ENCODE data around the gene FAM83G. TPM values are rescaled to one million over a fixed set of nuclear protein-coding genes. Genes with fewer than 3 reads are reported as not detected.

FAM83G gene
- total RNA-seq, 2 experiments from 2014 or later = 2.9 to 3.0 TPM

GRCh38 chr17:18986541-18987229 is 17.9 kb downstream of the FAM83G start:
- H3K4me1 ChIP-seq (ENCODE audit: insufficient read depth, low read length) = peaks cover 3% of the 10 kb centered on the region
- H3K36me3 ChIP-seq (ENCODE audit: insufficient read depth, low read length) = peaks cover 18% of the 10 kb centered on the region
- H3K36me3 Mint-ChIP-seq (ENCODE audit: low read depth) = peaks cover 16% of the 10 kb centered on the region
- POLR2A ChIA-PET = no interaction called here
- no peak for DNase-seq
- intact Hi-C loops (cut with DNase I, micrococcal nuclease) = no loop called here
- ATAC-seq (ENCODE audit: poor library complexity) = no peak
- no peak for TF ChIP-seq CTCF (IDR thresholded peaks at IDR 0.05)
- no peak overlapping the region for H3K27ac Mint-ChIP-seq
- no peaks in the 10 kb centered on the region for H3K9me3 ChIP-seq (ENCODE audit: control insufficient read depth in 1 of 2, insufficient read depth in 1 of 2, low read length in 2 of 2)
- CTCF ChIA-PET = no interaction called here
- no peak overlapping the region for H3K4me3 ChIP-seq (ENCODE audit: low read length)
- no peaks in the 10 kb centered on the region for H3K27me3 Mint-ChIP-seq
- H3K9me3 Mint-ChIP-seq = no peaks in the 10 kb centered on the region
- H3K4me3 Mint-ChIP-seq = no peak overlapping the region
- no peaks in the 10 kb centered on the region for H3K4me1 Mint-ChIP-seq (ENCODE audit: low read depth)
- H3K27me3 ChIP-seq (ENCODE audit: control insufficient read depth in 1 of 2, insufficient read depth in 2 of 2, low read length in 2 of 2) = no peaks in the 10 kb centered on the region
- no peak overlapping the region for H3K27ac ChIP-seq (ENCODE audit: low read depth in 1 of 2, low read length in 2 of 2)

DNA sequence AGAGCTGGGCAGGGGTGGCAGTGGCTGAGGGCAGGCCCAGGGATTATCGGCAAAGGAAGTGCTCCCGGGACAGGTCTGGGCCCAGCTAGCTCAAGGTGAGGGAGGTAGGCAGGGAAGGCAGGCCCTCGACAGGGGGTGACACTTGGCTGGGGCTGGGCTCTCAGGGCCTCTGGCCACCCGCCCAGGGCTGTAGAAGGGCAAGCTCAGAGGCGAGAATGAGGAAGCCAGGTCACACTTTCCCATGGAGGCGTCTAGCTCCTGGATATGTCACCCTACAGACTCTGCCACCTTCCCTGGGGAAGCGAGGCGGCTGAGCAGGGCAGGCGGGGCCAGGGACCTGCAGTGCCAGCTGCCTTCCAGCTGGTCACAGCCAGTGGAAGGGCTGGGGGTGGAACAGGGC is 19.1 kb downstream of the FAM83G start:
- peaks cover 16% of the 10 kb centered on the region for H3K36me3 Mint-ChIP-seq (ENCODE audit: low read depth)
- no peaks in the 10 kb centered on the region for H3K9me3 Mint-ChIP-seq
- intact Hi-C loops (cut with DNase I, micrococcal nuclease) = no loop called here
- H3K4me3 Mint-ChIP-seq = no peak overlapping the region
- no peak overlapping the region for H3K27ac Mint-ChIP-seq
- no peaks in the 10 kb centered on the region for H3K9me3 ChIP-seq (ENCODE audit: control insufficient read depth in 1 of 2, insufficient read depth in 1 of 2, low read length in 2 of 2)
- ChIA-PET POLR2A (no interaction called here), CTCF (interaction anchor here (1.3 kb wide), 1 partner anchor 24 kb away, joined by 3 read pairs; no protein-coding TSS in a partner anchor)
- H3K27me3 ChIP-seq (ENCODE audit: control insufficient read depth in 1 of 2, insufficient read depth in 2 of 2, low read length in 2 of 2) = no peaks in the 10 kb centered on the region
- H3K27me3 Mint-ChIP-seq = no peaks in the 10 kb centered on the region
- H3K4me1 Mint-ChIP-seq (ENCODE audit: low read depth) = no peaks in the 10 kb centered on the region
- TF ChIP-seq CTCF (IDR thresholded peaks at IDR 0.05) = no peak
- no peak overlapping the region for H3K27ac ChIP-seq (ENCODE audit: low read depth in 1 of 2, low read length in 2 of 2)
- no peak overlapping the region for H3K4me3 ChIP-seq (ENCODE audit: low read length)
- no peaks in the 10 kb centered on the region for H3K4me1 ChIP-seq (ENCODE audit: insufficient read depth, low read length)
- peaks cover 18% of the 10 kb centered on the region for H3K36me3 ChIP-seq (ENCODE audit: insufficient read depth, low read length)
- DNase-seq (no peak), ATAC-seq (ENCODE audit: poor library complexity) (no peak)

- ChIA-PET POLR2A (interaction anchor here (0.6 kb wide), 1 partner anchor 87 kb away, joined by 3 read pairs; no protein-coding TSS in a partner anchor), CTCF (interaction anchor here (1.3 kb wide), 1 partner anchor 23 kb away, joined by 3 read pairs; no protein-coding TSS in a partner anchor)
- no peak for ATAC-seq (ENCODE audit: poor library complexity)
- Histone ChIP-seq H3K9me3 (ENCODE audit: control insufficient read depth in 1 of 2, insufficient read depth in 1 of 2, low read length in 2 of 2) (no peaks in the 10 kb centered on the region), H3K27ac (ENCODE audit: low read depth in 1 of 2, low read length in 2 of 2) (no peak overlapping the region), H3K27me3 (ENCODE audit: control insufficient read depth in 1 of 2, insufficient read depth in 2 of 2, low read length in 2 of 2) (no peaks in the 10 kb centered on the region), H3K36me3 (ENCODE audit: insufficient read depth, low read length) (peaks cover 20% of the 10 kb centered on the region), H3K4me3 (ENCODE audit: low read length) (no peak overlapping the region), H3K4me1 (ENCODE audit: insufficient read depth, low read length) (no peaks in the 10 kb centered on the region)
- no peak overlapping the region for H3K4me3 Mint-ChIP-seq
- H3K27ac Mint-ChIP-seq = no peak overlapping the region
- H3K36me3 Mint-ChIP-seq (ENCODE audit: low read depth) = peaks cover 16% of the 10 kb centered on the region
- TF ChIP-seq CTCF (IDR thresholded peaks at IDR 0.05) = no peak
- H3K4me1 Mint-ChIP-seq (ENCODE audit: low read depth) = no peaks in the 10 kb centered on the region
- intact Hi-C loops (cut with DNase I, micrococcal nuclease) = no loop called here
- H3K9me3 Mint-ChIP-seq = no peaks in the 10 kb centered on the region
- no peak for DNase-seq
- no peaks in the 10 kb centered on the region for H3K27me3 Mint-ChIP-seq
These were observed 20.1 kb downstream of the FAM83G start for GRCh38 chr17:18984273-18985114.
